Ishikawa (cell line): Measurements from ENCODE around the gene MID1.

Experiments
- NFIC ChIP-seq: IDR thresholded peaks from 2 replicates; pipeline ENCODE4 v1.6.1; 2012
- REST ChIP-seq: IDR thresholded peaks from 2 replicates; pipeline ENCODE4 v1.6.1; 2012; ENCODE audit warnings: low read depth, mild to moderate bottlenecking
- ZBTB7A ChIP-seq: IDR thresholded peaks from 2 replicates; pipeline ENCODE4 v1.6.1; 2012; ENCODE audit warnings: low read depth
- TF ChIP-seq, protein P1 (sequence below): IDR thresholded peaks from 2 replicates; pipeline ENCODE4 v1.6.1; 2012

DNA sequence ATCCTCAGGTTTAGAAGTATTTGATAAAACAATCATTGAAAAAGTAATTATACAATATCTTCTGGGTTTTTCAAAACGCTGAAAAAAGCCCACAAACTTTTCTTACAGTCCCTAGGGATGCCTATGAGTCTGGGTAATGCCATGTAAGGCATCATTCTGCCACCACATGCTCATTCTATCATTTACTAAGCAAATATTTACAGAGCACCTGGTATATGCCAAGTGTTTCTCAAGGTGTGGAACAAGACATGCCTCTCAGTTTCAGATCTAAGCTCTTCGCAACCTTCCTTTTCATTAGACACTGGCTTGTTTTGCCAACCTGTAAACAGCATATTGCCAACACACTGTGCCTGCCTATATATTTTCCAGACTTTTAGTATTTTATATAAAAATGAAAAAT lies 17.7 kb downstream of the MID1 start:
- TF ChIP-seq, protein P1, sequence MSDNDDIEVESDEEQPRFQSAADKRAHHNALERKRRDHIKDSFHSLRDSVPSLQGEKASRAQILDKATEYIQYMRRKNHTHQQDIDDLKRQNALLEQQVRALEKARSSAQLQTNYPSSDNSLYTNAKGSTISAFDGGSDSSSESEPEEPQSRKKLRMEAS: no peak
- no peak for TF ChIP-seq ZBTB7A
- no peak for TF ChIP-seq NFIC
- TF ChIP-seq REST: no peak
